Liver (tissue), 3 donors: ENCODE data around the gene DUSP16.

Experiments
- EGR1 ChIP-seq, 2 donors: IDR thresholded peaks; 2 replicates each; pipeline ENCODE4 v1.6.1; 2016 to 2018; ENCODE audit warnings: antibody characterized with exemption in 2 of 2, low read depth in 2 of 2
- RAD21 ChIP-seq, 2 donors: IDR thresholded peaks; 2 replicates each; pipeline ENCODE4 v1.6.1; 2016; ENCODE audit warnings: antibody characterized with exemption in 2 of 2, mild to moderate bottlenecking in 2 of 2
- REST ChIP-seq: IDR thresholded peaks from 2 replicates; pipeline ENCODE4 v1.6.1; 2016; ENCODE audit warnings: antibody characterized with exemption, mild to moderate bottlenecking
- TF ChIP-seq, protein P1 (sequence below): fragments of 150-350 bp; IDR thresholded peaks from 2 replicates; pipeline ENCODE4 v1.5.1; 2017; ENCODE audit warnings: improper control_type of control experiment, low read depth, low read length; ENCODE audit not compliant: missing input control
- TF ChIP-seq, protein P2 (sequence below): IDR thresholded peaks from 2 replicates; pipeline ENCODE4 v1.6.1; 2016; ENCODE audit warnings: antibody characterized with exemption
- donor health status: healthy.
- donor health status: healthy.

DNA sequence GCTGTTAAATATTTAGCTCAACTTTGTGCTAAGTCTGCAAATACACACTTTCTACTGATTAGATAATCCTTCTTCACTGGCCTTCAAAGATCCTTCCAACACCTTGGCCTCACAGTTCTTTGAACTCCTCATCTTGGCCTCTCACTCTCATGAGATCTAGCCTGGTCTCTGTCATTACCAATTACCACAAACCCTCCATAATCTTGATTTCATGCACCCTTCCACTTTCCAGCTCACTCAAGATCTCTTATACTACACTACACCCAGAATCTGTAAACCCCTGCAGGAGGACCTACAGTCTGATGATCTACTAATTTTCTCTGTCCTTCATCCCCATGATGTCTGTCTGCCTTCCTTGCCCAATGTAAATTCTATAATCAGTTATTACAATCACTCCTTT lies 71.1 kb downstream of the DUSP16 start:
- TF ChIP-seq, protein P1, sequence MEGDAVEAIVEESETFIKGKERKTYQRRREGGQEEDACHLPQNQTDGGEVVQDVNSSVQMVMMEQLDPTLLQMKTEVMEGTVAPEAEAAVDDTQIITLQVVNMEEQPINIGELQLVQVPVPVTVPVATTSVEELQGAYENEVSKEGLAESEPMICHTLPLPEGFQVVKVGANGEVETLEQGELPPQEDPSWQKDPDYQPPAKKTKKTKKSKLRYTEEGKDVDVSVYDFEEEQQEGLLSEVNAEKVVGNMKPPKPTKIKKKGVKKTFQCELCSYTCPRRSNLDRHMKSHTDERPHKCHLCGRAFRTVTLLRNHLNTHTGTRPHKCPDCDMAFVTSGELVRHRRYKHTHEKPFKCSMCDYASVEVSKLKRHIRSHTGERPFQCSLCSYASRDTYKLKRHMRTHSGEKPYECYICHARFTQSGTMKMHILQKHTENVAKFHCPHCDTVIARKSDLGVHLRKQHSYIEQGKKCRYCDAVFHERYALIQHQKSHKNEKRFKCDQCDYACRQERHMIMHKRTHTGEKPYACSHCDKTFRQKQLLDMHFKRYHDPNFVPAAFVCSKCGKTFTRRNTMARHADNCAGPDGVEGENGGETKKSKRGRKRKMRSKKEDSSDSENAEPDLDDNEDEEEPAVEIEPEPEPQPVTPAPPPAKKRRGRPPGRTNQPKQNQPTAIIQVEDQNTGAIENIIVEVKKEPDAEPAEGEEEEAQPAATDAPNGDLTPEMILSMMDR: no peak
- TF ChIP-seq, protein P2, sequence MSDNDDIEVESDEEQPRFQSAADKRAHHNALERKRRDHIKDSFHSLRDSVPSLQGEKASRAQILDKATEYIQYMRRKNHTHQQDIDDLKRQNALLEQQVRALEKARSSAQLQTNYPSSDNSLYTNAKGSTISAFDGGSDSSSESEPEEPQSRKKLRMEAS: no peak
- TF ChIP-seq EGR1 (IDR thresholded peaks at IDR 0.05; ENCODE audit: low read depth in 2 of 2) (no peak), REST (no peak), RAD21 (IDR thresholded peaks at IDR 0.05) (no peak)
